NT2/D1 (cell line): ENCODE measurements around the gene ALG14.

Experiments
- SUZ12 ChIP-seq: IDR thresholded peaks from 2 replicates; pipeline ENCODE4 v1.6.1; 2011; ENCODE audit not compliant: insufficient read length, insufficient read depth; ENCODE audit errors: extremely low read depth
- YY1 ChIP-seq: IDR thresholded peaks from 2 replicates; pipeline ENCODE4 v1.6.1; 2011; ENCODE audit not compliant: insufficient read length, insufficient read depth

DNA sequence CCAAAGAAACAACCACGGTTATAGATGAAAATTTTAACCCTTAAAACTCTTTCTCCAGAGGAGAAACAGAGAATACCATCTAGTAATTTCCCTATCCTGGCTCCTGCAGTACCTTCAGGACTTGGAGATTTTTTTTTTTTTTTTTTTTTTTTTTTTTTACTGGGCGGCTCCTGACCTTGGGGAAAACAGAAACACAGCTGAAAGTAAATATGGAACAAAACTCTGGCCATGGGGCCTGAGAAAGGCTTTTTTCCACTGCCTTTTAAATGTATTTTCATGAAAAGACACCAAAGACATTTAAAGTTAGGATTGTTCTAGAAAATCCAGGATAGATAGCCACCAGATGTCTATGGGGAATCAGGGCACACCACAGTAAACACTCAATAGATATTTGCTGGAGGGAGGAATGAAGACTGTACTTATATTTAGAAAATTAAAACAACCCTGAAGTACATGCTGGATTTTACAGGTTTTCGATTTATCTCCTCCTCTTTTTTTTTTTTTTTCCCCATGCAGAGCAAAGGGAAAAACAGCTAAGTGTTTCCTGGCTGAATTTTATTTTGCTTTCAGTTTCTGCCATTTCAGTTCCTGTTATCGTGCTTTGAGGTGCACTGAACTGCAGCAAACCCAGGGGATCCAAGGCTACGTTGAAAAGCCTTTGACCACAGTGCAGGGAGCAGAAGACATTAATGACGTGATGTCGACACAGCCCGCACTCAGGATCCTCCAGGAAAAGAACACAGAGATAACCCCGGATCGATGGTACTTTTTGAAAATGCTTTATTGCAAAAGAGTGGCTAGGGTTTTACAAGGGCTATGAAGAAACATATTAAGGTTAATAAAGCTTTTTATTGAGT lies 110.1 kb downstream of the ALG14 start:
- TF ChIP-seq SUZ12 (no peak), YY1 (no peak)
